DOHH2 (cell line): ENCODE measurements around the gene RXFP2.

Source experiments
- H3F3A ChIP-seq: fragments of 200-600 bp; sonication (generic), shearing (Covaris generic); 2 replicates; pipeline ENCODE4 v1.6.0; 2016; ENCODE audit warnings: antibody characterized with exemption, mild to moderate bottlenecking; ENCODE audit not compliant: control insufficient read depth, insufficient read depth
- H3K27ac ChIP-seq: fragments of 200-600 bp; sonication (generic); 2 replicates; pipeline ENCODE4 v1.5.1; 2014; ENCODE audit warnings: low read depth, mild to moderate bottlenecking, low read length, moderate library complexity
- H3K27me3 ChIP-seq: fragments of 200-600 bp; sonication (generic); 2 replicates; pipeline ENCODE4 v1.6.1; 2014; ENCODE audit warnings: mild to moderate bottlenecking, low read length, mixed read lengths; ENCODE audit not compliant: control insufficient read depth
- H3K36me3 ChIP-seq: fragments of 200-600 bp; sonication (generic); 2 replicates; pipeline ENCODE4 v1.6.1; 2014; ENCODE audit warnings: mild to moderate bottlenecking, low read length, moderate library complexity, mixed read lengths; ENCODE audit not compliant: control insufficient read depth
- H3K4me1 ChIP-seq: fragments of 200-600 bp; sonication (generic); 2 replicates; pipeline ENCODE4 v1.6.1; 2014; ENCODE audit warnings: mild to moderate bottlenecking, low read length, mixed read lengths; ENCODE audit not compliant: control insufficient read depth
- H3K4me2 ChIP-seq: fragments of 200-600 bp; sonication (generic); 2 replicates; pipeline ENCODE4 v1.6.0; 2014; ENCODE audit warnings: mild to moderate bottlenecking, low read length, moderate library complexity
- H3K4me3 ChIP-seq: fragments of 200-600 bp; sonication (generic); 2 replicates; pipeline ENCODE4 v1.5.1; 2014; ENCODE audit warnings: mild to moderate bottlenecking, low read length, mixed read lengths
- H3K79me2 ChIP-seq: fragments of 200-600 bp; sonication (generic); 2 replicates; pipeline ENCODE4 v1.6.1; 2014; ENCODE audit warnings: mild to moderate bottlenecking, low read length, mixed read lengths; ENCODE audit not compliant: control insufficient read depth
- H3K9me2 ChIP-seq: fragments of 200-600 bp; sonication (generic); replicated peaks from 2 replicates; pipeline ENCODE4 v1.6.1; 2014; ENCODE audit warnings: mild to moderate bottlenecking, low read length, mixed read lengths; ENCODE audit not compliant: control insufficient read depth
- H3K9me3 ChIP-seq: fragments of 200-600 bp; sonication (generic); 2 replicates; pipeline ENCODE4 v1.6.1; 2014; ENCODE audit warnings: antibody characterized with exemption, low read length, mixed read lengths; ENCODE audit not compliant: control insufficient read depth, insufficient read depth
- H4K20me1 ChIP-seq: fragments of 200-600 bp; sonication (generic); 2 replicates; pipeline ENCODE4 v1.6.0; 2014; ENCODE audit warnings: low read depth, mild to moderate bottlenecking, antibody characterized with exemption, low read length, moderate library complexity; ENCODE audit not compliant: control insufficient read depth, insufficient read depth
- EZH2phosphoT487 ChIP-seq: fragments of 200-600 bp; sonication (generic); IDR thresholded peaks from 2 replicates; pipeline ENCODE4 v1.6.1; 2017; ENCODE audit warnings: borderline replicate concordance, mild to moderate bottlenecking, antibody characterized with exemption, low read length, moderate library complexity, mixed read lengths
- TF ChIP-seq, protein P1 (sequence below): fragments of 200-600 bp; sonication (generic); IDR thresholded peaks from one replicate; pipeline ENCODE4 v1.5.1; 2014; ENCODE audit warnings: antibody characterized with exemption, mild to moderate bottlenecking, low read depth, low read length; ENCODE audit not compliant: poor library complexity, severe bottlenecking

Gene RXFP2

DNA sequence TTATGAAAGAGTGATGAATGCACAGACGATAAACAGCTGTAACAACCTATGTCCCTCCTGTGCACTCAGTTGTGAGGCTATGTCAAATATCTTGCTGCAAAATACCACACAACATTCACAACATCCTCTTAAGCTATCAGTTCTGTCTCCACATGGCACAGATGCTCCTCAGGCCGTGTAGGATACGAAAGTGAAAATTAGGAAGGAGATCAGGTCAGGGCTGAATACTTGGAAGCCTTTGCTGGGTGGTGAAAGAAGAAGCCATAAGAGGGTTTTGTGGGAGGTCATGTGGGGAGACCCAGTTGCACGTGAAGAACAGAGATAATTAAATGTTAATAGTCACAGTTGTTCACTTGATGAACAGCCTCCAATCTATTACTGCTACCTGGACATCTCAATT lies 58.9 kb downstream of the RXFP2 start:
- Histone ChIP-seq H3K36me3 (no peaks in the 10 kb centered on the region), H3K4me2 (no peak overlapping the region), H3K9me3 (no peaks in the 10 kb centered on the region), H3F3A (no peaks in the 10 kb centered on the region), H4K20me1 (no peaks in the 10 kb centered on the region), H3K9me2 (no peaks in the 10 kb centered on the region), H3K4me3 (no peak overlapping the region), H3K27ac (no peak overlapping the region), H3K4me1 (no peaks in the 10 kb centered on the region), H3K27me3 (no peaks in the 10 kb centered on the region), H3K79me2 (no peaks in the 10 kb centered on the region)
- no peak for TF ChIP-seq EZH2phosphoT487
- TF ChIP-seq, protein P1, sequence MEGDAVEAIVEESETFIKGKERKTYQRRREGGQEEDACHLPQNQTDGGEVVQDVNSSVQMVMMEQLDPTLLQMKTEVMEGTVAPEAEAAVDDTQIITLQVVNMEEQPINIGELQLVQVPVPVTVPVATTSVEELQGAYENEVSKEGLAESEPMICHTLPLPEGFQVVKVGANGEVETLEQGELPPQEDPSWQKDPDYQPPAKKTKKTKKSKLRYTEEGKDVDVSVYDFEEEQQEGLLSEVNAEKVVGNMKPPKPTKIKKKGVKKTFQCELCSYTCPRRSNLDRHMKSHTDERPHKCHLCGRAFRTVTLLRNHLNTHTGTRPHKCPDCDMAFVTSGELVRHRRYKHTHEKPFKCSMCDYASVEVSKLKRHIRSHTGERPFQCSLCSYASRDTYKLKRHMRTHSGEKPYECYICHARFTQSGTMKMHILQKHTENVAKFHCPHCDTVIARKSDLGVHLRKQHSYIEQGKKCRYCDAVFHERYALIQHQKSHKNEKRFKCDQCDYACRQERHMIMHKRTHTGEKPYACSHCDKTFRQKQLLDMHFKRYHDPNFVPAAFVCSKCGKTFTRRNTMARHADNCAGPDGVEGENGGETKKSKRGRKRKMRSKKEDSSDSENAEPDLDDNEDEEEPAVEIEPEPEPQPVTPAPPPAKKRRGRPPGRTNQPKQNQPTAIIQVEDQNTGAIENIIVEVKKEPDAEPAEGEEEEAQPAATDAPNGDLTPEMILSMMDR = no peak

DNA sequence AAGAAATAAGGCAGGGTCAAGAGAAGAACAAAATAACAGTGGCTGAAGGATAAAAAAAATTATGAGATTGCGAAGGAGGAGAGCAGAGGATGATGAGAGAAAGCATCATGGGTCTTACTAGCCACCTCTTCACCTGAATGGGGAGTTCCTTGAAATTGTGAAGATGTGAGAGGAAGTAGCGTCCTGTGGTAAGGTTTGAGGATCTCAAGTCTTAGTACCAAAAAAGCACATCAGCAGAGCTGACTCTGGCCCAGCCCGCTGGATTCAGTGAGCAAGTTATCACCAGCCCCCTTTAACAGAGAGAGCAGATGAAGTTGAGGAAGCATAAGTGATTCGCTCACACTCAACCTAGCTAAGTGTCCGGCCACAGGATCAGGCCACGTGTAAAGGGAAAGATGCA lies 61.8 kb downstream of the RXFP2 start:
- TF ChIP-seq, protein P1 = no peak
- TF ChIP-seq EZH2phosphoT487 = no peak
- no peak overlapping the region for H3K4me3 ChIP-seq
- no peak overlapping the region for H3K4me2 ChIP-seq
- no peaks in the 10 kb centered on the region for H3K79me2 ChIP-seq
- no peaks in the 10 kb centered on the region for H3F3A ChIP-seq
- H4K20me1 ChIP-seq = no peaks in the 10 kb centered on the region
- no peaks in the 10 kb centered on the region for H3K27me3 ChIP-seq
- H3K9me2 ChIP-seq = no peaks in the 10 kb centered on the region
- H3K36me3 ChIP-seq = no peaks in the 10 kb centered on the region
- H3K27ac ChIP-seq = no peak overlapping the region
- no peaks in the 10 kb centered on the region for H3K4me1 ChIP-seq
- no peaks in the 10 kb centered on the region for H3K9me3 ChIP-seq

DNA sequence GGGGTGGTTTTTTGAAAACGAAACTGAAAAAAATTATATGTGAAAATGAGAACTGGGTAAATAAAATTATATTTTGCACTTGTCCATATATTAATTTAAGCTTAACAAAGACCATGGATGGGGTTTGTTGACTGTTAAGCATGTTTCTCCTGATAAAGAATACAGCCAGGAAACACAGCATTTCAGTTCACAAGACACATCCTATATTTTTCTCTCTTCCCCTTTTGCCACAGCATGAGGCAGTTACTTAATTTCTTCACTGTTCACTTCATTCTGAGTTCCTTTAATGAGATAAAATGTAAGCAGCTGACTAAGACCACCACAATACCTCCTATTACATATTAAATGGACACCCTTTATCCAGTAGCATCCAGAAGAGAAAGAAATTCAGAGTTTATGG lies 64.0 kb downstream of the RXFP2 start:
- H3K79me2 ChIP-seq = no peaks in the 10 kb centered on the region

More for the DNA sequence above, 64.0 kb downstream of the RXFP2 start:
- no peak overlapping the region for H3K4me3 ChIP-seq
- no peak overlapping the region for H3K27ac ChIP-seq
- H3K4me1 ChIP-seq = no peaks in the 10 kb centered on the region
- no peaks in the 10 kb centered on the region for H3K9me3 ChIP-seq
- no peaks in the 10 kb centered on the region for H4K20me1 ChIP-seq
- no peaks in the 10 kb centered on the region for H3K36me3 ChIP-seq
- H3K9me2 ChIP-seq = no peaks in the 10 kb centered on the region
- H3F3A ChIP-seq = no peaks in the 10 kb centered on the region
- H3K4me2 ChIP-seq = no peak overlapping the region
- no peaks in the 10 kb centered on the region for H3K27me3 ChIP-seq
- no peak for TF ChIP-seq EZH2phosphoT487
- TF ChIP-seq, protein P1 = no peak
